HG03159 (cell line): ENCODE data around the gene ANO7.

Experiments
- ATAC-seq: cut with Tn5 transposase; IDR thresholded peaks from one replicate; pipeline ENCODE4 v1.9.1; 2021; ENCODE audit warnings: mild to moderate bottlenecking, moderate library complexity; ENCODE audit not compliant: unreplicated experiment

Gene ANO7

GRCh38 chr2:241157841-241158545 is 30.5 kb upstream of the ANO7 start:
- ATAC-seq = no peak

GRCh38 chr2:241158546-241158900 is 30.0 kb upstream of the ANO7 start:
- ATAC-seq = no peak

DNA sequence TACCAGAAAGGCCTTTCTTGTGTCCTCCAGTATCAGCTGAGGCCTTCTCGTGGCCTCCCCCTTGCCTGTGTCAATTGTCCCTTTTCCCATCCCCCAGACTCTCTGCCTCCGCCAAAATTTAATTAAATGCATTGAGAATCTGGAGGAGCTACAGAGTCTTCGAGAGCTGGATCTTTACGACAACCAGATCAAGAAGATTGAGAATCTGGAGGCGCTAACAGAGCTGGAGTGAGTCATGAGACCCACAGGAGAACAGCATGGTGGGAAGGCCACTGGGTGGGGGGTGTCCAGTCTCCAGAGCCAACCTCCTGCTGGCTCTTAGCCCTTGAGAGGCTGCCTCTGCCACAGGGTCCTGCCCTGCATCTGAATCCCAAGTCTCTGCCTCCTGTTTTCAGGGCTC is 29.4 kb upstream of the ANO7 start:
- no peak for ATAC-seq

GRCh38 chr2:241160318-241160717 is 28.2 kb upstream of the ANO7 start:
- ATAC-seq = no peak

DNA sequence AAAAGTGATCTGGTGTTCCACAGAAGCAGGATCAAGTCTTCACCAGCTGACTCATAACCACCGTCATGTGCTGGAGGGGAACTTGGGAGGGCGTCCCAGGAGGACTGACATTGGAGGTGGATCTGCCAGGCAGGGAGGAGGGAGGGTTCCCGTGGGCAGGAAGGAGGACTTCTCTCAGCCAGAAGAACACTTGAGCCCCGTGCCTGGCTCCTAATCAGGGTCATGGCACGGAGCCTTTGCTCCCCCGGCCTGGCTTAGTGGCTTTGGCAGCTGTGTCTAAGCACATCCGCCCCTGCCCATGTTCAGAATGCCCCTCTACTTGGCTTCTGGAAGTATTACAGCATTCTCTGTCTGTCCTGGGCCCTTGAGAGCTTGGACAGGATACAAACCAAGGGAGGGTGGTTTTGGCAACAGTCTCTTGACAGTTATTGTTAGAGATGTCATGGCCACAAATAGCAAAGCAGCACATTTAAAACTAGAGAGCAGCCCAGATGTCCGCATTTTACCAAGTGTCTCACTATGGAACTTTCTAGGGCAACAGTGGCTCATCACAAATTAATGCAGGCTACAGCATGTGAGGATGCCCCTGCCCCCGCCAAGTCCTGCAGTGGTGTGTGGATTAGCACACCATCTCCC is 26.7 kb upstream of the ANO7 start:
- ATAC-seq = no peak

DNA sequence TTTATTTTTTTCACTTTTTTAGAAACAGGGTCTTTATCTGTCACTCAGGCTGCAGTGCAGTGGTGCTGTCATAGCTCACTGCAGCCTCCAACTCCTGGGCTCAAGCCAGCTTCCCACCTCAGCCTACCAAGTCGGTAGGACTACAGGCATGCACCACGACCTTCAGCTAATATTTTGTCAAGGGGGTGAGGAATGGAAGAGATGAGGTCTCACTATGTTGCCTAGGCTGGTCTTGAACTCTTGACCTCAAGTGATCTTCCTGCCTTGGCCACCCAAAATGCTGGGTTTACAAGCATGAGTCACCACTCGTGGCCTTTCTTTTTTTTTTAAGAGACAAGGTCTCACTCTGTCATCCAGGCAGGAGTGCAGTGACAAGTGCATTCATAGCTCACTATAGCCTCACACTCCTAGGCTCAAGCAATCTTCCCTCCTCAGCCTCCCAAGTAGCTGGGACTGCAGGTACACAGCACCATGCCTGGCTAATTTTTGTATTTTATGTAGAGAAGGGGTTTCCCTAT is 24.8 kb upstream of the ANO7 start:
- ATAC-seq = no peak

DNA sequence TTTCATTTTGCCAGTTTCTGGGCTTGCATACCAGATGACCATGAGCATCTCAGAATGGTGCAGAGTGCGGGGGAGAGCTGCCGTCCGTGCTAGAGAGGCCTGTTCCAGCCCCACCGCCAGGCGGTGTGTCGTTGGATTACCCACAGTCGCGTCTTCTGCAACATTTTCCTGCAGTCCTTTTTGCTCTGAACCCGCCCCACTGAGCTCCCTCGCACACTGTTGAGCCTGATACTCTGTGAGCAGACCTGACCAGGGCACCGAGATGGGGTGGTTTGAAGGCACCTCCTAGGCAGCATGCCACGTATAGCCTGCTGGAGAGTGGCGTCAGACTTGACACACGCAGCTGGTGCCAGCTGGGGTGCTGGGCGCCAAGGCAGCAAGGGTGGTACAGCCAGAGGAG is 20.1 kb upstream of the ANO7 start:
- ATAC-seq = no peak

GRCh38 chr2:241173557-241173956 is 14.9 kb upstream of the ANO7 start:
- no peak for ATAC-seq

DNA sequence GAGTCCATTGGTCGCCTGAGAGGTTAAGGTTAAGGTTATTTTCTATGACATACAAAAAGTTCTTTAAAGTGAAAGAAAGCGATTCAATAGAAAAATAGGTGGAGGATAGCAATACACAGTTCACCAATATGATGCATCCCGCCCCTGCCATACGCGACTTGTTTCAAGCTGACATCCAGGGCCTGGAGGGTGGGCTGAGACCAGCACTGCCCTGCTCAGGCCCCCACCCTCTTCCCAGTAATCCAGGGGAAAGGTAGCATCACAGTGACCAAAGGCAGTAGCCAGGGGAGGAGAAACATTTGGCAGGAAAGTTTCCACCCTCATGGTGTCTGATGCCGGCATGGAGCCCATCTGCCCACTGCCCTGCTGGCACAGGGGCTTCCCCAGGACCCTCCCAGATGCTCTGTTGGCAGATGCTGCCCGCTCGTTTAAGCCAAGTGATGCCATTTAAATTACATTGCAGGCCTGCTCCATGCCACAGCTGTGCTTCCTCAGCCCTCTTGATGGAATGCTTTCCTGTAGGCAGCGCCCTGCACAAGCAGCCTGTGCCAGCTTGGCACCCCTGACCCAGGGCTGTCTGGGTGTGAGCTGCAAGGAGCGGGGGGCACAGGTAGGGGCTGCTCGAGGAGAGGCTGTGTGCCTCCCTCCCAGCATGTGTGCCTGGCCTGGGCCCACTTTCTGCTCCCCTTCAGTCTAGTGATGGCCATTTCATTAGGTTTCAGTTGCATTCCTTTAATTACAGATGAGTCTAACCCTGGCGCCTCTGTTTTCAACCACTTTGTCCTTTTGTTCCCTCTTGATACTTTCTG is 10.7 kb upstream of the ANO7 start:
- ATAC-seq = no peak

DNA sequence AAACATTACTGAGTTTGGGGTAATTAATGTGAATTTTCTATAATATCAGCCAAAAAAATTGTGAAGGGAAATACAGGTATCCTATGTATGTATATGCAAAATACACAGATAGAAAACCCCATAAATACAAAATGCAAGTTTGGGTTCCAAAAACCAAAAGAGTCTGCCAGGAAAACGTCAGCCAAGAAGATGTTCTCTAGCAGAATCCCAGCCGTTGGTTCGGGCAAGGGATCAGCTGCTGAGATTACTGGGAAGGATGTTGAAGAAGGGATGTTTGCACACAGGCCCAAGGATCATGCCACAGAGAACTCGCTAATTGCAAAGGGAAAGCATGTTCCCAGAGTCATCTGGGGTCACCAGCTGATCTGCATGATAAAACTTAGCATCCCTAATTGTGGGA is 9.5 kb upstream of the ANO7 start:
- no peak for ATAC-seq

DNA sequence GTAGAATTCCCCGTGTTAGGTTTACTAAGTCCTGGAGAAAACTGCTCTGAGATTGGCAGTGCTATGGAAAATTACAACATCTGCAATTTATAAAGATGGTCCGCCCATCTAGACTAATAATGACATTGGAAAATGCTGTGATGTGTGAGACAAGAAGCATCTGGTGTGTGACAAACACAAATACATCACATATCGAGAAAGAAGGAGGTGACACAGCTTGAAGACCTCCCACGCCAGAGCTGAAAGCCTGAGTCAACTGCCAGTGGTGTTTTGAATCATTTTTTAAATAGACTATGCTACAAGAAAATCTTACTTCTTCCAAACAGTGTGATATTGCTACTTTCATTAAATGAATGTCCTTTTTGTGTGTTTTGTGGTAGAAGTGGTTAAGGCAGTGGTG is 8.6 kb upstream of the ANO7 start:
- no peak for ATAC-seq

GRCh38 chr2:241180495-241180894 is 8.0 kb upstream of the ANO7 start:
- no peak for ATAC-seq

- ATAC-seq = no peak
These were observed 6.4 kb upstream of the ANO7 start for GRCh38 chr2:241182126-241182525.

- no peak for ATAC-seq
These were observed 5.8 kb upstream of the ANO7 start for GRCh38 chr2:241182531-241183133.

DNA sequence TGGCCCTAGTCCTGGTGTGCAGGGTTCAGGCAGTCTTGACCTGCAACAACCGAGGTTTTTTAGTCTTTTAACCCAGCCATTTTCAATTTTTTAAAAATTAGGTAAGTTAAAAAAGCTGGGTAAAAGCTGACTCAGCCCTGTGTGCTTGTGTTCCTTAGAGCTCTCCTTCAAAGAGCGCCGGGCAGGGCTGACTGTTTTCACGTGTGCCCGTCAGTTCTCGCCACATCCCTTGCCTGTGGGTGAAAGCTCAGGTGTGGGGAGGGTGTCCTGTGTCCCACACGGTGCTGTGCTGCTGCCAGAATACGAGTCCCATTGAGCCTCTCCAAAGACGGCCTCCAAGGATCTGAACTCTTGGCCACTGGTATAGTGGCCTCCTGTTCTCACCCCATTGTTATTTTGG is 5.3 kb upstream of the ANO7 start:
- no peak for ATAC-seq

- no peak for ATAC-seq
These were observed 3.6 kb upstream of the ANO7 start for GRCh38 chr2:241184901-241185300.

DNA sequence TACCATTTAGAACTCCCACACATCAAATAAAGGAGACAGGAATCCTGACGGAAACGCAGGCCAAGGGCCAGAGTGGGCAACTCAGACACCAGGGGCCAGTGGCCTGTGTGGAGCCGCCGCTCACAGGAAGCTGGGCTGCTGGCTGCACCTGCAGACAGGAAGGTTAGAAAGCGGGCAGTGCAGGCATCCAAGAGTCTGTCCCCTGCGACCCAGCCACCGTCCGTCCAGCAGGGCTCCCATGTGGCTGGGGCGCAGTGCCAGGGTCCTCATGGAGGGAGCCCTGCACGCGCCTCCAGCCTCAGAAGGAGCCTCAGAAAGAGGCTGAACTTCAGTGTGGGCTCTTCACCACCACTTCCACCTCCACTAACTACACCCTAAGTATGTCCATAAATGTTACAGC is 2.5 kb upstream of the ANO7 start:
- ATAC-seq = no peak

GRCh38 chr2:241187101-241187917 is 1.2 kb upstream of the ANO7 start:
- no peak for ATAC-seq

DNA sequence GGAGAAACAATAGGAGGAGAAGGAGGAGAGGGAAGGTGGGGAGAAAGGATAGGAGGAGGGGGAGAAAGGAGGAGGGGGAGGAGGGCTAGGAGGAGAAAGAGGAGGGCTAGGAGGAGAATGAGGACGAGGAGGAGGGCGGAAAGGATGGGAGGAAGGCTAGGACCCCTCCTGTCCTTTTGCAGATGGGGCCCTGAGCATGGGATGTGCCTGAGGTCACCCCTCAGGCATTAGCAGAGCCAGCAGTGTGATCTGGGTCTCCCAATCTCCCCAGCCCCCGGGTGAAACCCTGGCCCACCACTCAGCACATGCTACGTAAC is 601 bp upstream of the ANO7 start:
- no peak for ATAC-seq

DNA sequence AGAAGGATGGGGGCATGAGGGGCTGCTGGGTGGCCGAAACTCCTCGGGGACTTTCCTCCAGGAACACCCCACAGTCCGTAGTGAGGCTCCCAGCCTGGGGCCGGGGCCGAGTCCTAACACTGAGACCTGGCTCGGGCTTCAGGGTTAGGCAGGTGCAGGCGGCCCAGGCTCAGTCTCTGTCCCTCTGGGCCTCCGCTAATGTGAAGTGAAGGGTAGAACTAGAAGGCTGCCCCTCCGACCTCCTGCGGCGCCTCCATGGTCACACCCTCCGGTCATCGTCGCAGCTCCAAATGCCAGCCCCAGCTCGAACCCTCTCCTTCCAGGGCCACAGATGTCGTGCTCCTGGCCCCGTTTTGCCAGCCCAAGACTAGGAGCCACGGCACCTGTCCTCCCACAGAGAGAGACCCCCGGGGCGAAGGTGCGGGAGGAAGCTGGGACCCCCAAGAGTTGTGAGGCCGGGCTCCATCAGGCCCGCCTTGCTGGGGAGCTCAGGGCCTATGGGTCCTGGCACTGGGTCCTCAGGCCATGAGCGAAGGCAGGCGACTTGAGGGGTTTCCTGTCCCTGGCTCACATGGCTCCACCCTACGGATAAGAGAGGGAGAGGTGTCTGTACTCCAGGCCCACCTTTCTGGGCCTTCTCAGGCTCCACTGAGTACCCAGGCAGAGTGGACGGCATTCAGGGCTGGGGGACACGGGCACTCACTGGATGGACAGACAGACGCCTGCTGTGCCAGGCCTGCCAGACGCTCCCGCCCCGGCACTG is 797 bp downstream of the ANO7 start:
- ATAC-seq = no peak
